SW 1271 (cell line): ENCODE results near the gene SLC10A4.
"Not testable (repeated sequence)": the region's sequence is repeated elsewhere in the genome, so short reads cannot be mapped to it uniquely, and the experiment has no call there.

Source experiments
- DNase-seq, 2 experiments: peaks; one replicate each; lab custom pipeline; 2025; lab: John Stamatoyannopoulos, UW

Gene SLC10A4, protein sequence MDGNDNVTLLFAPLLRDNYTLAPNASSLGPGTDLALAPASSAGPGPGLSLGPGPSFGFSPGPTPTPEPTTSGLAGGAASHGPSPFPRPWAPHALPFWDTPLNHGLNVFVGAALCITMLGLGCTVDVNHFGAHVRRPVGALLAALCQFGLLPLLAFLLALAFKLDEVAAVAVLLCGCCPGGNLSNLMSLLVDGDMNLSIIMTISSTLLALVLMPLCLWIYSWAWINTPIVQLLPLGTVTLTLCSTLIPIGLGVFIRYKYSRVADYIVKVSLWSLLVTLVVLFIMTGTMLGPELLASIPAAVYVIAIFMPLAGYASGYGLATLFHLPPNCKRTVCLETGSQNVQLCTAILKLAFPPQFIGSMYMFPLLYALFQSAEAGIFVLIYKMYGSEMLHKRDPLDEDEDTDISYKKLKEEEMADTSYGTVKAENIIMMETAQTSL

DNA sequence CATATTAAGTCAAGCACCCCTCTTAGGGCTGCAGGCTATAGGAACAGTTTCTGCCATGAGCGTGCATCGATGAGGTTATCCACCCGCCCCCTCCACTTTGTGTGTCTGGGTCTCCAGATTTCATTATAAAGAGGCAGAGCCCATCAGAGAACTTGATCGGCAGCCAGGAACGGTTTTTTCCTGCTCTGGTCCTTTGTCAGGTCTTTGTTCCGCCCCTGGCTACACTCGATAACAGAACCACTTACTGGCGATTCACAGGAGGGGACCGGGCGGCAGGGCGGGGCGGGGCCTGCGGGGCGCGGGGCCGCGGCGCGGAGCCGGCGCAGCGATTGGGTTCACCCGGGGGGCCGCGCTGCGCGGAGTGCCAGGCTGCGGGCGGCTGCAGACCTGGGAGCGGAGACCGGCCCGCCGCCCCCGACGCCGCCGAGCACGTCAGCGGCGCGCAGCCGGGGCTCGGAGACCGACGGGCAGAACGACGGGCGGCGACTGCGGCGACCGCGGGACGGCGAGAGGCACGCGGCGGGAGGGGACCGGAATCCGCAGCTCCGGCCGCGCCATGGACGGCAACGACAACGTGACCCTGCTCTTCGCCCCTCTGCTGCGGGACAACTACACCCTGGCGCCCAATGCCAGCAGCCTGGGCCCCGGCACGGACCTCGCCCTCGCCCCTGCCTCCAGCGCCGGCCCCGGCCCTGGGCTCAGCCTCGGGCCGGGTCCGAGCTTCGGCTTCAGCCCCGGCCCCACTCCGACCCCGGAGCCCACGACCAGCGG is at the start of gene SLC10A4:
Gene SLC10A4, plus strand, starts transcription at position 338 of the 771 bp plus-strand sequence. Its CDS starts 219 bp downstream, at position 557.
- no peak for DNase-seq

DNA sequence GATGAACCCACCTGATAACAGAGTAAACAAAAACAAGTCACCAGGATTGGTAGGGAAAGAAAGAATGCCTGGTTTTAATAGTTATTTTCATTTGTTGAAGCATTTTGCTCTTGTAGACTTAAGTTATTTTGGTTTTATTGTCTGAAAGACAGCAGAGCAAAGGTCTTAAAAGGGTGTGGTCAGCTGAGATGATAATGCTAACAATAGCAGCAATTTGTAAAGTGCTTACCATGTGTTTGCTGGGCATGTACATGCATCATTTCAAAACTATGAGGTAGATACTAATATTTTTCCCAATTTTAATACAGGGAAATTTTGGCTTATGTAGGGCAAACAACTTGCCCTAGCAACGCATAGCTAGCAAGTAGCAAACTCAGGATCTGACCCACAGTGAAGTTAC is 46.8 kb upstream of the SLC10A4 start:
- DNase-seq, result no peak

DNA sequence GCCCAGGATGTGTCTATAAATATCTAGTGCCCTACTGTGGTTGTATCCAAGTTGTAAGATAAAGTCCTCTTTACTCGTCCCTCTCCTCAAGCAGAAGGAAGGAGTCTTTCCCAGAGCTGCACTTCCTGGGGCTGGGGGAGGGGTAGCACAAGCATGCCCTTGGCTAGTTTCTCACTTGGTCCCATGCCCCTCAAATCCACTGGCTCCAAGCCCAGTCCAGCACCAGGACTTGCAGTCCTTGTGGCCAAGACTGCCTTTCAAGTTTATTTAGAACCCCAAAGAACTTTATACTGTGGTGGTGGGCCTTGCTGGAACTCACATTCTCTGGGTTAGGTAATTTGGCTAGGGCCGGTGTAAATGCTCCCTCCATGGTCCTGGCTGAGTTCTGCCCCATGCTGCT is 43.2 kb upstream of the SLC10A4 start:
- DNase-seq, result no peak

DNA sequence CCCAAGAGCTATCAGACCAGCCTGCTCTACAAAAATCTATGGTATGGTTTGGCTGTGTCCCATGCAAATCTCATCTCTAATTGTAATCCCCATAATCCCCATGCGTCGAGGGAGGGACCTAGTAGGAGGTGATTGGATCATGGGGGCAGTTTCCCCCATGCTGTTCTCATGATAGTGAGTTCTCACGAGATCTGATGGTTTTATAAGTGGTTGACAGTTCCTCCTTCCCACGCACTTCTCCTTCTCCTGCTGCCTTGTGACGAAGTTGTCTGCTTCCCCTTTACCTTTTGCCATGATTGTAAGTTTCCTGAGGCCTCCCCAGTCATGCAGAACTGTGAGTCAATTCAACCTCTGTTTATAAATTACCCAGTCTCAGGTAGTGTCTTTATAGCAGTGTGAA is 42.2 kb upstream of the SLC10A4 start:
- not testable (repeated sequence) for DNase-seq

DNA sequence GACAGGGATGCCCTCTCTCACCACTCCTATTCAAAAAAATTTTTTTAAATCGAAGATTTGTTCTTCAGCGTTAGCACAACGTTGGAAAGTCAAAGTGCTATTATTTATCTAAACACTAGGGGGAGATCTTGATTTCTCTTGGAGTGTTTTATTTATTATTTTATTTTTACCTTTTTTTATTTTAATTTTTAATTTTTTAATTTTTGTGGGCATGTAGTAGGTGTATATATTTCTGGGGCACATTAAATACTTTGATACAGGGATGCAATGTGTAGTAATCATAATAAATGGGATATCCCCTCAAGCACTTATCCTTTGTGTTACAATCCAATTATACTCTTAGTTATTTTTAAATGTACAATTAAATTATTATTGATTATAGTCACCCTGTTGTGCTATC is 37.4 kb upstream of the SLC10A4 start:
- peak in 1 of 2 experiments; percentile 31 for DNase-seq

DNA sequence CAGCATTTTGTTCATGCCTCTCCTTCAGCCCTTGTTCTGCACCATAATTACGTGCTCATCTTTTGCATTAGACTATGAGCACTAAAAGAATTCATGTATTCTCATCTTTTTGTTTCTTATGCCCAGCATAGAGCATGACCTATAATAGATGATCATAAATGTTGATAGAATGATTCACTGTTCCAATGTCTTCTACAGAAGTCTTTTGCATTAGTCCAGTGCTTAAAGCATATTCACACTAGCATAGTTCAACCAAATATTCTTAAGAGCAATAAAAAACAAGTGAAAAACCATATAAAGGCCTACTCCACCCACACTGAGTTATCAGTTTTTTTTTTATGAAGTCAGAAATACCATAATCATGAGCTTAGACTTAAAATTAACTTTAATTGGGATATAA is 36.5 kb upstream of the SLC10A4 start:
- no peak for DNase-seq

DNA sequence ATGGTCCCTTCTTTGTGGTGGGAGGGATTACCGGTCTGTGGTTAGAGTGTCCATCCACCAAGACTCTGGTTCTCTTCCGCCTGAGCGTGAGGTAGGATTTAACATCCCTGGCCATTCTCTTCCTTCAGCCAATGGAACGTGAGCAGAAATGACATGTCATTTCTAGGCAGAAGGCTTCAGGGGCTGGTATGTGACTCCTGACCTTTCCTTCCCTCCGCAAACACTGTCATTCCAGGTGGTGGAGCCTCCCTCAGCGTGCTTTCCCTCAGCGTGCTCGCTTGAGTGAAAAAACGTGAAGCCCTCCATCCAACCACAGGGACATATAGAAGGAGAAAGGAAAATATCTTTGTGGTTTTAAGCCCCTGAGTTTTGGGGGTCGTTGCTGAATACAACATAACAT is 34.0 kb upstream of the SLC10A4 start:
- DNase-seq, result no peak

DNA sequence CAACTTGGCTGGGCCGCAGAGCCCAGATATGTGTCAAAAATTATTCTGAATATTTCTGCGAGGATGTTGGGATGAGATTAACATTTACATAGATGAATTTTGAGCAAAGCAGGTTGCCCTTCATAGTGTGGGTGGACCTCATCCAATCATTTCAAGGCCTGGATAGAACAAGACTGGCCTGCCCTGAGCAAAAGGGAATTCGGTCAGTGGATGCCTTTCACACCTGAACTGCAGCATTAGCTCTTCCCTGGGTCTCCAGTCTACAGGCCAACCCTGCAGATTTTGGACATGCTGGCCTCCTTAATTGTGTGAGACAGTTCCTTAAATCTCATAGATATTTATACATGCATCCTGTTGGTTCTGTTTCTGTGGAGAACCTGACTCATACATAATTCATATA is 32.4 kb upstream of the SLC10A4 start:
- DNase-seq, result no peak

DNA sequence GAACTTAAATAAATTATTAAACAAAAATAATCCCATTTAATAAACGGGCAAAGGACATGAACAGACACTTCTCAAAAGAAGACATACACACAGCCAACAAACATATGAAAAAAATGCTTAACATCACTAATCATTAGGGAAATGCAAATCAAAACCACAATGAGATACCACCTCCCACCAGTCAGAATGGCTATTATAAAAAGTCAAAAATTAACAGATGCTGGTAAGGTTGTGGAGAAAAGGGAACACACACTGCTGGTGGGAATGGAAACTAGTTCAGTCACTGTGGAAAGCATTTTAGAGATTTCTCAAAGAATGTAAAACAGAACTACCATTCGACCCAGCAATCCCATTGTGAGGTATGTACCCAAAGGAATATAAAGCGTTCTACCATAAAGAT is 31.5 kb upstream of the SLC10A4 start:
- DNase-seq, result not testable (repeated sequence)

DNA sequence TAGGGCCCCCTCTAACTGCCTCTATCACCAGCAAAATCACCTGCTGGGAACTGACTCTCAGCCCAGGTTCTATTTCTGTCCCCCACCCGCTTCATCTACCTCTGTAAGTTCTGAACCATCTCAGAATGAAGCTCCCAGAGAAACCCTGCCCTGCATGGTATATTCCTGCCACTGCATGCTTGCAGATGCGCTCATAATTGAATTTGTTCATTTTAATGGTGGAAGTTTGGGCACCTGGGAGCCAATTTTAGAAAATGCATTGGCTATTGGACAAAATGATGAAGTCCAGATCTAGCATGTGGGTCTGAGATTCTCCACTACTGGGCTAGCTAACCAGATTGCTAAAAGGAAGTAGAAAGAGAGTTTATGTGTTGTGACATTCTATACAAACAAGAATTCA is 28.6 kb upstream of the SLC10A4 start:
- DNase-seq, result no peak

DNA sequence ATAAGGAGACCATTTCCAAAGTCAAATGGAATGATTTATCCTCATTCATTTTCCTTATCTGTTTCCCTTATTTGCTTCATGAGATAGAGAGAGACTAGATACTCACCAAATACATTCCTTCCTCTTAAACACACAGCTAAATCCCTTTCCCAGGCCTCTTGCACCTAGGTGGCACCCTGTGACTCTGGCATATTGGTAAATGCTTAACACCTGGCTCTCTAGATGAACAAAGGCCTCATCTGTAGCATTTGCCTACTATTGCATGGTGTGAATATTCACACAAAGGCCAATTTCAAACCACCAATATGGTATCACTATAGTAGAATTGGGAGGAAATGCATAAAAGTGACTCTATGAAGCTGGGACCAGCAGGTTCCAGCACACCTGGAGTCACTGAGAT is 22.1 kb upstream of the SLC10A4 start:
- DNase-seq, result no peak

DNA sequence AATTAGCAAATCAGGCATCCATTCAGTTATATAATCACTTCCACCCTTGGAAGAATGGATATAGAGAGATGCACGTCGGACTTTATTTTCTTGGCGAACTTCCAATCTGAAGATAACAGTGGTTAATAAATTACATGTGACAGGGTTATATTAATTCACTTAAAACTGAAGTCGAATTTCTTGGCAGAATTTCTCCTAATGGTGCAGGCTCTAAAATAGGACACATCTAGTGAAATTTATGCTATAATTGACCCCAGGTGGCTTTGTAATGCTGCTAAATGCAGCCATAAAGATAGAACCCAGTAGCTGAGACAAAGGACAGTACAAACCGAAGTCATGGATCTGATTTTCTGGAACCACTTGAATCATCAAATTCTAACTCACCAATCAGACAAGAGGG is 20.8 kb upstream of the SLC10A4 start:
- no peak for DNase-seq

DNA sequence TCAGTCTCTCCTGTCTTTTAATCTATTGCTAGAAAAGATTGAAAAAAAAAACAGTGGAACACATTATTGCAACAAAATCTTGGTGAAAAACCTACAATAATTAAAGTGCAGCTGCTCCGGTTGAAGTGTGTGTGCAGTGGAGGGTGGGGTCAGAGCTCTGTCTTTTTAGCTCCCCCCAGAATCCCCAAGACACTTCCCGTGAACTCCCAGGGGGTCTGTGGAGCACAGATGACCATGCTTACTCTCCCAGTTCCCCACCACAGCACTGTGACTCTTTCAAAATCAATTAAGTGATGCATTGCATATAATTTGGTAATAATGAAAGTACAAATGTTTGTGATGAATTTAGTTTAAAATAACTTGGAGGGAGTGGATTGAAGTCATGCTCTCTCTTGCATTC is 15.7 kb upstream of the SLC10A4 start:
- DNase-seq, result no peak

DNA sequence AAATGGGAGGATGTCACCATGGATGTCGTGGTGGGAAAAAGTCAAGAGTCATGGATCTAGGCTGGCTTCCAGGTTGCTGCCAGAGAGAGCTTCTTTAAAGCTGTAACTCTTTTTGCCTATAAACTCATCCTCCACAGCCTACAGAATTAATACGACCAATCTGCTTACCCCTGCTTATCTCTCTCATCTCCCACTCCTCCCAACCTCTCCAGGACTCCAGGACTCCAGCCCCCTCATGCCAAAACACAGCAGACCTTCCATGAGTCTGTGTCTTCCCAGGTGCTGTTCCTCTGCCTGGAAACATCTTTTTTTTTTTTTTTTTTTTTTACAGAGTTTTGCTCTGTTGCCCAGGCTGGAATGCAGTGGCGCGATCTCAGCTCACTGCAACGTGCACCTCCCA is 15.3 kb upstream of the SLC10A4 start:
- no peak for DNase-seq

DNA sequence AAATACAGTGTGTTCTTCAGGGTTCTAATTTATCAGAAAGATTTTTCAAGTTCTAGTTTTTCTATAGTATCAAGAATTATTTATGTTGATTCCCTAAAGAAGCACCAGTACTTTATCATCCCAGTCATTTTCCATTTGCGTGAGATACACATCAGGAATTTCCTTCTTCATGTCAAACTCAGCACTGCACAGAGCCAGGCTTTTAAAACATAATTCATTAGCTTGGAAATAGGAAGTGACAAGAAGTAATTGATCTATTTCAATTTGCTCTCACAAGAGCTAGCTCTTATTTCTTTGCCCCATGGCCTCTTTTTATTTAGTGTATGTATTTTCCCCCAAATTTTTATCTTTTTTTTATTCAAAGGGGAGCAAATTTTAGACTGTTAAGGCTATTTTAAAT is 13.0 kb upstream of the SLC10A4 start:
- no peak for DNase-seq

DNA sequence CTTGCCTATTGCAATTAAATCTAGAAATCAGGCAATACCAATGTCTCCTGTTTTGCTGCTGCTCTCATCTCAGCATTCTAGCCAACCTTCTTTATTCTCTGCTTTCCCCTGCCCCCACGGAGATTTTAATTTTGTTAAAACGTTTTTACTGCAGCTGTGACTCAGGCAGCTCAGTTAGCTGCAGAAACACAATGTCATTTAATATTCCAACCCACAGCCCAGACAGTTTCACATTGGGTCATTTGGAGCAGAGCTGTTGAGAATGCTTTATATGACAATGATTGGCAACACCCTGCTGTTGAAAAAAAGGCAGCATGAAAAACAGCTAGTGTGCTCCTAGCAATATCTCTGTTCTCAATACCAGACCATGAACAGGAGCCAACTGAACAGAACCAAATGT is 12.6 kb upstream of the SLC10A4 start:
- no peak for DNase-seq

DNA sequence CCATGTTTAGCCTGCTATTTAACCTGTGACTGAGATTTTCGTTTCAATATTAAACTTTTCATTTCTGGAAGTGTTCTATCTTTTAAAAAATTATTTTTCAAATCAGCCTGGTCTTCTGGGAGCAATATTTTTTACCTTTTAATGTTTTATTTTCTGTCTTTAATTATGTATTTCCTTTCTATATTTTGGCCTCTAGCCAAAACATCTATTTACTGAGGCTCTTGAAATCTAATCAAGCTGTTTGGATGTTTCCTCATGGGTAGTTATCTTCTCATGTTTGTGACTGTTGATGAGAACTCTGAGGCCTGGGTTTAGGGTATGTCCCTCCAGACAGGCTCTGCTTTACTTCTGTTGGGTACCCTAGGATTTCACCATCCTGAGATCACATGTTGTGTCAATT is 10.3 kb upstream of the SLC10A4 start:
- DNase-seq, result no peak

DNA sequence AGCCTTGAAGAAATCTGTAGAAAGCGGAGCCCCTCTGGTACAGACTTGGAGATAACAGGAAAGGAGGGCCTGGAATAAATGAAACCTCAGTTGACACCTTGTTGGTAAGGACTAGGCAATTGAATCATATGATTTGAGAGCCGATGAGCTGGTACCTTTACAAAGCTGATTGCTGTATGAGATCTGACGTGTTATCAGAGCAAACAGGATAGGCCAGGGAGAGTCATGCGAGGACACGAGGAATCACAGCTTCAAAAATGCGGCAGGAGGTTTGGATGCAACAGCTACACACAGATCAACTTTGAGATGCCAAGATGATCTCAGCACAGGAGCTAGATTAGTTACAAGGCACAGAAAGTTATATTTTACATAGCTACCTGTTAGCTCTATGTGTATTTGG is 7.4 kb upstream of the SLC10A4 start:
- DNase-seq, result no peak

DNA sequence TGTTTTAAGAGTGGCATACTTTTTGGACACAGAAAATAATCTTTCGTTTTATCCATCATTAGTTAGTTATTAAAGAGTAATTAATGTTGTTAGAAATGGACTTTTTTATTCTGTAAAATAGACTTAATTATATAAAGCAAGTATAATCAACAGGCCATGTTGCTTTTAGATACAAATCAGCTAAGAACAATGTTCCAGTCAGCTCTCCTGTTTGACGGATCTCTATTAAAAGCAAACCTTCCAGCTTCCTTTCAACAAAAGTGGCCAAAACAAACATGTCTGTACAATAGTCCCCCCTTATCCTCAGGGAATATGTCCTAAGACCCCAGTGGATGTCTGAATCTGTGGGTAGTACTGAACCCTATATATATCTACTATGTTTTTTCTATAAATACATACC is 4.9 kb upstream of the SLC10A4 start:
- DNase-seq, result no peak

DNA sequence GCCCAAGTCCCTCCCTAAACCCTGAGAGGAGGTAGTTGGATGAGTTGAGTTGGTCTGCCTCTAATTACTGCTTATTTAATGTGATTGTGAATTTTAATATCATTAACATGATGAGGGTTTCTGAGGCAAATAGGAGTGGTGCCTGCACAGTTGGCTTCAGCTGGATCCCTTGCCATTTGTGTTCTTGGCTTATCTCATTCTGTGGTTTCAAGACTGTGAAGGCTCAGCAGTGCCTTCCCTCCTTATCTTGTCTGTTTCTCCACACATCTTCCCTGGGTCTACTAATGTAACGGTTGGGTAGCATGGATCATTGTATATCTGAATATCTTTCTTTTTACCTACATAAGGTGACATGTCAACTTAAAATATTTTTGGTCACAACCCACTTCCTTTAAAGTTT is 1.6 kb upstream of the SLC10A4 start:
- no peak for DNase-seq

DNA sequence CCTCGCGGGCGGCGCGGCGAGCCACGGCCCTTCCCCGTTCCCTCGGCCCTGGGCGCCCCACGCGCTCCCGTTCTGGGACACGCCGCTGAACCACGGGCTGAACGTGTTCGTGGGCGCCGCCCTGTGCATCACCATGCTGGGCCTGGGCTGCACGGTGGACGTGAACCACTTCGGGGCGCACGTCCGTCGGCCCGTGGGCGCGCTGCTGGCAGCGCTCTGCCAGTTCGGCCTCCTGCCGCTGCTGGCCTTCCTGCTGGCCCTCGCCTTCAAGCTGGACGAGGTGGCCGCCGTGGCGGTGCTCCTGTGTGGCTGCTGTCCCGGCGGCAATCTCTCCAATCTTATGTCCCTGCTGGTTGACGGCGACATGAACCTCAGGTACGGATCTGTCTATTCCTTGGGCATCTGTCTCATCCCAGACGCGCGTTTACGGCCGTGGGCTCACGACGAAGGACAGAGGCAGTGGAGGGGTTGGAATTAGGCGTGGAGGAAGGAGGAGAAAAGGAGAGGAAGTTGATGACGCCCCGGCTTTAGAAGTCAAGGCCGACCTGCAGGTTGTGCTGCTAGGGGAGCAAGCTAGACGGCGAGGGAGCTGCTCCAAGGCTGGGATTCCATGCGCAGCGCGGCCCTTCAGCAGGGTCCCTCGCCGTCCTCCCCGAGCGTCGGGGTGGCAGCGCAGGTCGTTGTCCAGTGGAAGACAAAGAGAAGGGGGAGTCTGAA is 792 bp downstream of the SLC10A4 start:
- no peak for DNase-seq

DNA sequence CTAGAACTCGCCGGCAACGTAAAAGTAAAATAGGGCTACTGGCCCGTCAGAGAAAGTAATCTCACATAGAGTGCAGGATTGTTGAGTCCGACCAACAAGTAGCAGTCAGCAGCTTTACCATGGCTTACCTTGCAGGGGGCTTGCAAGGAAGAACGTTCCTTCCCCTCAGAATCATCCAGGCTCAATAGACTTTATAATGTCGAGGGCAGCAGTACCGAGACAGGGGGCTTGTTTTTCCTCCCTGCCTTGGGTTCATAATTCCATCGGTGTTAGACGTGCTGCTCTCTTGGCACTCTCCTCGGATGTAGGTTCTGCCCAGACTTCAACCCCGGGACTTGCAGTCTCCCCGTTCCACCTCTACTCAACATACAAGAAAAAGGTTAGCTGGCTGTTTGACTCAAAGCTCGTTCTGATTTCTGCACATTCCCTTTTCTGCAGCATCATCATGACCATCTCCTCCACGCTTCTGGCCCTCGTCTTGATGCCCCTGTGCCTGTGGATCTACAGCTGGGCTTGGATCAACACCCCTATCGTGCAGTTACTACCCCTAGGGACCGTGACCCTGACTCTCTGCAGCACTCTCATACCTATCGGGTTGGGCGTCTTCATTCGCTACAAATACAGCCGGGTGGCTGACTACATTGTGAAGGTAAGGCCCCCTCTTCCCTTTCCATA is 1.5 kb downstream of the SLC10A4 start:
- DNase-seq, result no peak
